T-helper 2 cell treated with Interferon-gamma antibody and Interleukin-4, amounts not matched to agents 5 μg/mL and 100 μg/mL, for 36 hours (primary cell): Measurements from ENCODE around the gene GAB1.

ENCODE experiments used
- DNase-seq: peaks from one replicate; pipeline ENCODE4 v3.0.0; 2021; ENCODE audit warnings: low spot score
- H3K27ac Mint-ChIP-seq: one replicate; pipeline ENCODE4 v1.8.0; 2021; ENCODE audit warnings: mild to moderate bottlenecking, mixed read lengths
- H3K27me3 Mint-ChIP-seq: one replicate; pipeline ENCODE4 v1.8.0; 2021; ENCODE audit warnings: low read depth, mixed read lengths
- H3K36me3 Mint-ChIP-seq: one replicate; pipeline ENCODE4 v1.8.0; 2021; ENCODE audit warnings: low read depth, mixed read lengths
- H3K4me1 Mint-ChIP-seq: one replicate; pipeline ENCODE4 v1.8.0; 2021; ENCODE audit warnings: low read depth, mixed read lengths
- H3K4me3 Mint-ChIP-seq: one replicate; pipeline ENCODE4 v1.8.0; 2022; ENCODE audit warnings: mild to moderate bottlenecking, moderate library complexity, mixed read lengths
- H3K9me3 Mint-ChIP-seq: one replicate; pipeline ENCODE4 v1.8.0; 2021; ENCODE audit warnings: mixed read lengths

Gene GAB1

DNA sequence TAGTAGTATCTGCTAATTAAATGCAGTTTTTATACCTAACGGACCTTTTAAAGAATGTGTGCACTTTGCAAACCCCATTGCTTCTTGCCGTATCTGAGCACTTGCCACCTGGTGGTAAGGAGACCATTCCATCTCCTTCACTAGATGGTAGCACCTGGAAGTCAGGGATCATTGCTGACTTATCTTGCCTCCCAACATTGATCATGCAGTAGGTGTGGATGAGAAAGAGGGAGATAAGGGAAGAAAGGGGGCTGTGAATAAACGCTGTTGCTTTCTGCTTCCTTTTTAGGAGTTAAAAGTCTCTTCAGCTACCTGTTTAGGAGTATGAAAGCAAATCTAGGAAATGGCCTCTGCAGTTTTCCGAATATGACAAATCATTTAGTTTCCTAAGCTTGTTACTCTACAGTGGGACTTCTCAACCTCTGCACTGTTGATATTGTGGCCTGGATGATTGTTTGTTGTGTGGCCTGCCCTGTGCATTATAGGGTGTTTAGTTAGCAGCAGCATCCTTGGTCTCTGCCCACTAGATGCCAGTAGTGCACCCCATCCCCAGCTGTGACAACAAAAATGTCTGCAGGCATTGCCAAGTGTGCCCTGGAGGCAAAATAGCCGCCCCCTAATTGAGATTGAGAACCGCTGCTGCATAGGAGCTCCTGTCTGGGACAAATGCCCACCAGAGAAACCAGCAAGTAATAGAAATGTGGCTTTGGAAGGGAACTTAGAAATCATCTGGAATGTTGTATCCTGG is 38.8 kb downstream of the GAB1 start:
- DNase-seq: no peak
- no peak overlapping the region for H3K27ac Mint-ChIP-seq
- H3K27me3 Mint-ChIP-seq: no peaks in the 10 kb centered on the region
- H3K4me1 Mint-ChIP-seq: peaks cover 2% of the 10 kb centered on the region
- H3K4me3 Mint-ChIP-seq: no peak overlapping the region
- H3K36me3 Mint-ChIP-seq: no peaks in the 10 kb centered on the region
- no peaks in the 10 kb centered on the region for H3K9me3 Mint-ChIP-seq

DNA sequence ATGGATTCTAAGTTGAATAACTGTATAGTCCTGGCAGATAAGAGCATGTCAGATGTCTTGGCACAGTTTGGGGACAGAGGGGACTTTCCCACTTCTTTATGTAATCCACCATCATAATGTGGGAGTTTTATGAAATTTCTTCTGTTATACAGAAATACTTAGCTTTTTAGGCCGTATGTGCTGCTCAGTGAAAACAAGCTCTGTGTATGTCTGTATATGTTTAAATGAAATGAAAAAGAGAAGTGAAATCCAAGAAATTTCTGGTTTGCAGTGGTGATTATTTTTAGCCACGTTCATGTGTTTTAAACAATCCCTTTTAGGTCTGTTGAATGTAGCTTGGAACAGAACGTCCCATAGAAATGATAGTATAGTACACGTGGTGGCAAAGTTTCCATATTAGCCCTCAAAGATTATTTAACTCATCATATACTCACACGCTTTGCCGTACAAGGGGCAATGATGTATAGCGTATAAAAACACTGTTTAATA is 41.0 kb downstream of the GAB1 start:
- no peak for DNase-seq
- Mint-ChIP-seq H3K4me3 (no peak overlapping the region), H3K27me3 (no peaks in the 10 kb centered on the region), H3K4me1 (peaks cover 2% of the 10 kb centered on the region), H3K27ac (no peak overlapping the region), H3K9me3 (no peaks in the 10 kb centered on the region), H3K36me3 (no peaks in the 10 kb centered on the region)

DNA sequence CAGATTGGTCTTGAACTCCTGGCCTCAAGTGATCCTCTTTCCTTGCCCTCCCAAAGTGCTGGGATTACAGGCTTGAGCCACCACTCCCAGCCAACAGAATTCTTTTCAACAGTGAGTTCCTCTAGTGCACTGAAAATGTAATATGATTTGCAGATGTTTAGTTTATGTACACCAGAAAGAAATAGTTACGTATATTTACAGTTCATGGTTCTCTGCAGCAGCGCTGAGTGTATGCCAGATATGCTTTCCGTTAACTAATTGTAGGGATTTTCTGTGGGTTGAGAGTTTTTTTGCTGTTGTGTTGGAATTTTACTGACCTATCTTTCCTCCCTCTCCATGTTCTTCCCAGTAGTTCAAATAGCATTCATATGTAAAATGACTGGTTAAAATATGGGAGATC is 44.0 kb downstream of the GAB1 start:
- Mint-ChIP-seq H3K27me3 (no peaks in the 10 kb centered on the region), H3K4me1 (peaks cover 2% of the 10 kb centered on the region), H3K9me3 (no peaks in the 10 kb centered on the region), H3K4me3 (no peak overlapping the region), H3K27ac (no peak overlapping the region), H3K36me3 (no peaks in the 10 kb centered on the region)
- no peak for DNase-seq

DNA sequence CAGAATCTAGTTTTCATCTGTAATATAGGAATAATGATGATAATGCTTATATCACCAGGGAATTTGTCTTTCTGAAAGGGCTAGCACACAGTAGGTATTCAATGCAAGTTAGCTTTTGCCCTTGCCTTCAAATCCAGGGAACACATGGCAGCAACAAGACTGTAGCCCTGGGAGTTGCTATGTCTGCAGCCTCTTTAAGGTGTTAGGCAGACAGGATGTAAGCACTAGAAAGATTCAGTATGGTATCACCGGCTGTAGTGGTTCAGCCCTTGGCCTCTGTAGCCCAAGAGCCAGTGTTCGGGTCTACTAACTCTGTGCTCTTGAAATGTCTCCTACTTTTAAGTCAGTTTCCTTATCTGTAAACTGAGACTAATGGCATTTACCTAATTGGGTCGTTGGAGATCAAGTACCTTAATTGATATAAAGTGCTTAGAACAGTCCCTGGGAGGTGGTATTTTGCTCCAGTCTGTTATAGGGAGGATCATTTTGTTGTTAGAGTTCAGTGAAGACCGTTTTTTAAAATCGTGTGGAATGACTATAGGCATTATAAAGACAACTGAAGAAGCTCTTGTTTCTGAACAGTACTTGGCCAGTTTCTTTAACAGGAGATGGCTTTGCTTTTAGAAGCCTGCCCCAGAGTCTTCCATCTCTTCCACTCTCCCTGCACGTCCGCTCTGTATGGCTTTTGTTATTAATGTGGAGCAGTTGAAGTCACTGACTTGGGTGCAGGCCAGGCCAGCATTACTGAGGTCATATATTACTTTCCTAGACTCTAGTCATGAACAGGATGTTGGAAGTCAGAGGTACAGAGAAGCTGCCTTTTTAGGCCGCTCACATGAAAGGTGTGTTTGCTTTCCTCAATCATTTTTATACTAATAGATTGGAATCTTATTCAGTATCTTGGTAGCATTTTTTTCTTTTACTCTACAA is 44.8 kb downstream of the GAB1 start:
- no peaks in the 10 kb centered on the region for H3K9me3 Mint-ChIP-seq
- DNase-seq: no peak
- no peaks in the 10 kb centered on the region for H3K4me1 Mint-ChIP-seq

DNA sequence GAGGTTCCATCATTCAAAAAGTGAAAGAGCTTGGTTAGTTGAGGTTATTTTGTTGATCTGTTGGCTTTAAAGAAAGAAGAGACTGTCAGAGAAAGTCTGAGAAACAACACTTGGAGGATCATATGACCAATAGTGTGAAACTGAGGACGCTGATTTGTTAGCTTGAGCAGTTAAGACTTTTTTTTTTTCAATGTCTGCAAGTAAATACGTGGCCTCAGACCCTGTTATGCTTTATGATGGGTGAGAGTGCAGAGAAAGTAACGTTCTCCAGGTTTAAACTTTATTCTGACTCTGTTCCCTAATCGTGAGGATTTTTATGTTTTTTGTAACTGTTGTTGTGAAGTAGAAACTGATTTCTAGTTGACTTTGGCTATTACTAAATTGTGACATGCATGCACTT is 45.9 kb downstream of the GAB1 start:
- Mint-ChIP-seq H3K27me3 (no peaks in the 10 kb centered on the region), H3K36me3 (no peaks in the 10 kb centered on the region), H3K9me3 (no peaks in the 10 kb centered on the region), H3K4me3 (no peak overlapping the region), H3K4me1 (no peaks in the 10 kb centered on the region), H3K27ac (no peak overlapping the region)
- DNase-seq: no peak

More for the DNA sequence above, 44.8 kb downstream of the GAB1 start:
- H3K27me3 Mint-ChIP-seq: no peaks in the 10 kb centered on the region
- no peaks in the 10 kb centered on the region for H3K36me3 Mint-ChIP-seq
- H3K27ac Mint-ChIP-seq: no peak overlapping the region
- no peak overlapping the region for H3K4me3 Mint-ChIP-seq

DNA sequence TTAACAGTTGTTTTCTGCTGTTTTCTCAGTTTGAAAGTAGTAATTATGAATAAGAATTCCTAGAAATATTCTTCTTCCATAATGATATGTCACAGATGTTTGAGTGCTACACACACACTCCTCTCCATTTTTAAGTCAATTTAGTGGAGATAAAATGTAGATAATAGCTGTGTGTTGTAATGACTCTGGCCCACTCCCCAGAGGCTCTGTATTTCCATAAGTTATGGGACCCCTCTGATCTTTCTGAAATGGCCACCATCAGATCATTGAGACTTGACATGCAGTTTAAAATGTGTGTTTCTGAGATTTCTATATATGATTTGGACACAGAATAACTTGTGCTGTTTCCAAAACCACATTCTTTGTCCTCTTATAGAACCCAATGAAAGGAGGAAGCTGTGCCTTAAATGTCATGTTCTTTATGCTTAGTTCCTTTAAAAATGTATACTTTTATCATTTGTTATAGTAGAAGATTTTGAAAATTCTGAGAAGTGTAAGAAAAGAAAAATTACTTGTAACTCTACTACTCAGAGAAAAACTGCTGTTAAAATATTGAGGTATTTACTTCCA is 46.4 kb downstream of the GAB1 start:
- no peaks in the 10 kb centered on the region for H3K4me1 Mint-ChIP-seq
- H3K27me3 Mint-ChIP-seq: no peaks in the 10 kb centered on the region
- no peak overlapping the region for H3K27ac Mint-ChIP-seq
- no peak for DNase-seq
- no peaks in the 10 kb centered on the region for H3K9me3 Mint-ChIP-seq
- H3K4me3 Mint-ChIP-seq: no peak overlapping the region
- no peaks in the 10 kb centered on the region for H3K36me3 Mint-ChIP-seq

DNA sequence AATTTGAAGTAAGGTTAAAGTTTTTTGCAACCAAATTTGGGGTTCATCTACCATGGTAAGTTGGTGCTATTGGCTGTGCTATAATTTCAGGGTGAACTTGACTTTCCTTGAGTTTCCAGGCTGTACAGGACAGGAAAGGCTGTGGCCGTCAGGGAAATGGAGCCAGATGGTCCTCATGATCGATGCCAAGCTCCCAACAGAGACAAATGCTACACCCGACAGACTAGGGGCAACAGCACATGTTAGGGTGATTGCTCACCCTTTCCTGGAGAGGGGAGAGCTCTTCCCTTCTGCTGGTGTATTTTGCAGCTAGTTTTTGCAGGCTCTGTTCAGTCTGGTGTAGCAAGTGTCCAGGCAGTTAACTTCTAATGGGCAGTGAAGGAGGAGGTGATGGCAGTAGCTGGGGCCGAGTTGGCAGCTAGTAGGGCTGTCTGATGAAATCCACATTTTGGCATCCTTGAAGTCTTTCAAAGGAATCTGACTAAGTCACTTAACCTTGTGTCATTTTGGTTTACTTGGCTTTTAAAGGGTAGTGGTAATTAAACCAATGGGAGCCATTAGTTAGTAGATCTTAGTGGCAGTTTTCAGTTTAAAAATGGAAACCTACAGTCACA is 47.8 kb downstream of the GAB1 start:
- H3K36me3 Mint-ChIP-seq: no peaks in the 10 kb centered on the region
- no peak overlapping the region for H3K4me3 Mint-ChIP-seq
- no peaks in the 10 kb centered on the region for H3K27me3 Mint-ChIP-seq
- no peak overlapping the region for H3K27ac Mint-ChIP-seq
- H3K4me1 Mint-ChIP-seq: no peaks in the 10 kb centered on the region
- no peaks in the 10 kb centered on the region for H3K9me3 Mint-ChIP-seq
- no peak for DNase-seq

DNA sequence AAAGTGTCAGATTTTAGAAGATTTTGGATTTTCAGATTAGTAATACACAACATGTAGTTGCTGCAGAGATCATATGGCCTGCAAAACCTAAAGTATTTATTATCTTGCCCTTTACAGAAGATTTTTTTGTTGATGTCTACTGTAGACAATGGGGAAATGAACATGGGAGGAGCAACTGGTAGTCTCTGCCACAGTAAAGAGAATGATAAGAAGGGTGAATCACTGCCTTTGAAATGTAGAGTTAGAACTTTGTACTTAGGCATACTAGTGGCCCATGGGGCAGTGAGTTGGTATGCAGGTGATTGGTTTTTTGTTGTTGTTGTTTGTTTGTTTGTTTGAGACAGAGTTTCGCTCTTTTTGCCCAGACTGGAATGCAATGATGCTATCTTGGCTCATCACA is 50.1 kb downstream of the GAB1 start:
- Mint-ChIP-seq H3K4me3 (no peak overlapping the region), H3K36me3 (no peaks in the 10 kb centered on the region), H3K27ac (no peak overlapping the region), H3K9me3 (no peaks in the 10 kb centered on the region), H3K27me3 (peaks cover 3% of the 10 kb centered on the region), H3K4me1 (no peaks in the 10 kb centered on the region)
- DNase-seq: no peak

DNA sequence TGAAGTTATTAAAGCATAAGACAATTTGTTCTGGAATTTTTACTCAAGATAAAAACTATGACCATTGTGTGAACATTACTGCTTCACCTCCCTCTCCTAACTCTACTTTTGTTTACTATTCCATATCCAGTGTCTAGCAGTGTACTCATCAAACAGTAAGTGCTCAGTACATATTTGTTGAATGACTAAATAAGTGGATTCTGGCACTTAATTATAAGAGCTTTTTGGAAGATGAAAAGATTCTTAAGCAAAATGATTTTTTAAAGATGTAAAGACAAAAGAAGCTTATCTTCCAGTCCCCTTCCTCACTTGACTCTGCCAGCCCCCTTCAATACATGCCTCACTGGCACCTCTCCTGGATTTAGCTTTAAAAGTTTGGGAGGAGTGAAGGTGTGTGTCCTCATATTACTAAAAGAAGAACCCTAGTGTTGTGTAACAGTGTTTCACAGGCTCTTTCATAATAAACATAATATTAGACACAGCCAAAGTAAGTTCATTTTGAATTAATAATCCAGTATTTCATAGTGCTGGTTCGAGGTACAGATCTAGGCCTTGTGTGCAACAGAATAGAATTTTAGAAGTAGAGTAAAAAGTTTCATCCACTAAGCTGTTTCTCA is 53.0 kb downstream of the GAB1 start:
- Mint-ChIP-seq H3K36me3 (no peaks in the 10 kb centered on the region), H3K4me1 (no peaks in the 10 kb centered on the region), H3K27me3 (peaks cover 7% of the 10 kb centered on the region), H3K27ac (no peak overlapping the region), H3K9me3 (no peaks in the 10 kb centered on the region), H3K4me3 (no peak overlapping the region)
- DNase-seq: no peak

DNA sequence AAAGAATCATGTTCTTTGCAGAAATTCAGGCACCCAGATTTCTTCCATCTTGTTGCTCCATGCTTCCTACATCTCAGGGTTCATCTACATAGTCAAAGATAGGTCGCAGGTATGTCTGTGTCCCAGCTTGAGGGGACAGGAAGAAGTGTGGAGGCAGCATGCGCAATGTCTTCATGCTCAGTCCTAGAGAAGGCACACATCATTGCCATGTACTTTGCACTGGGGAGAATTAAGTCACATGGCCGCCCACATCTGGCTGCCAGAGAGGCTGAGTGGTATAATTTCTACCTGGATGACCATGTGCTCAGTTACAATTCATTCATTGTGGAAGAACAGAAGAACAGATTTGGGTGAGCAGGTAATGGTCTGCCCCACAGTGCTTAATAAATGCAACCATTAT is 54.1 kb downstream of the GAB1 start:
- Mint-ChIP-seq H3K36me3 (no peaks in the 10 kb centered on the region), H3K27ac (no peak overlapping the region), H3K4me3 (no peak overlapping the region), H3K4me1 (no peaks in the 10 kb centered on the region), H3K27me3 (peaks cover 12% of the 10 kb centered on the region), H3K9me3 (no peaks in the 10 kb centered on the region)
- DNase-seq: no peak

DNA sequence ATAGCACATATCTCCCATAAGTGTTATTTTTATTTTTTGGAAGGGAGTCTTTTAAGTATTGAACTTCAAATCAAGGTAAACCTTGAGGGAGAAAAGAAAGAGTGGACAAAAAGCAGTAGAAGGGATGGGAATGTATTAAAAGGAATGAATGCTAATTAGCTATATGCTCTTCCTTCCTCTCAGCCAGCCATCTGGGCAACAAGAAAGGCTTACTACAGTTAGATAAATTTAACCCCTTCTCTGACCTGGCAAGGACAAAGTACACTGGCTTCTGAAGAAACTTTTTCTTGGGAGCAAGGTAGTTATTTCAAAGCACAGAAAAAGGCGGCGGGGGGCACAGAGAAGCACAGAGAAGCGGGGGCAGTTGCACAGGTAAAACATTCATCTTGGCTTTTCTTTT is 54.6 kb downstream of the GAB1 start:
- H3K27ac Mint-ChIP-seq: no peak overlapping the region
- H3K9me3 Mint-ChIP-seq: no peaks in the 10 kb centered on the region
- H3K27me3 Mint-ChIP-seq: peaks cover 17% of the 10 kb centered on the region
- no peak overlapping the region for H3K4me3 Mint-ChIP-seq
- no peaks in the 10 kb centered on the region for H3K4me1 Mint-ChIP-seq
- no peaks in the 10 kb centered on the region for H3K36me3 Mint-ChIP-seq
- DNase-seq: no peak

DNA sequence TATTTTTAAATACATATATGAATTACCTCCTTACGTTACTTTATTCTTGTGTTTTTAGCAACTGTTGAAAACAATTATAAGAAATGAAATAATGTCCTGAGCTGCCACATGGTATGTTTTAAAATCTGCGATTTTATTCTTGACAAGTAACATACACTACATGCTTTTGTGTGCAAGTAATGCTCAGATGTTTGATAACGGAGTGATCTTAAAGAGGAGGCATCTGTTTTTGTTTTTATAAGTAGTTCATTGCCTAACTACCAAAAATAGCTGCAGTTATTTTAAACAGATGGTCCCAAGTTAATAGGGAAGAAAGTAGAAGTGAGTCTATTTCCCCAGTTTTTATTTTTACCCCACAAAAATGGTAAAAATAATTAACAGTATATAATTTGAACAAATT is 55.2 kb downstream of the GAB1 start:
- no peak for DNase-seq
- Mint-ChIP-seq H3K4me3 (no peak overlapping the region), H3K9me3 (no peaks in the 10 kb centered on the region), H3K27me3 (peaks cover 22% of the 10 kb centered on the region), H3K36me3 (no peaks in the 10 kb centered on the region), H3K4me1 (no peaks in the 10 kb centered on the region), H3K27ac (no peak overlapping the region)

DNA sequence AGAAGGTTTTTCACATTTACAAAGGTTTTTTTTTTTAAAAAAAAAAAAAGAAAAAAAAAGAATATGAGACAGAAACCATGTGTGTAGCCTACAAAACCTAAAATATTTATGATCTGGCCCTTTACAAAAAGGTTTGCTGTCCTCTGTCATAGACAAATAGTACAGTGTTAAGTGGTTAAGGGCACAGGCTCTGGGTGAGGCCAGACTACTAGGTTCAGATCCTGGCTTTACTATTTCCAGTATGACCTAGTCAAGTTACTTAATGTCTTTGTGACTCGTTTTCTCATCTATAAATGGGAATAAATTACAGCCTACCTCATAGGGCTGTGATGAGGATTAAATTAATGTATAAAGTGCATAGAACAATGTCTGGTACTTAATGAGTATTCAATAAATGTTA is 56.5 kb downstream of the GAB1 start:
- Mint-ChIP-seq H3K27me3 (peaks cover 24% of the 10 kb centered on the region), H3K27ac (no peak overlapping the region), H3K4me1 (no peaks in the 10 kb centered on the region), H3K9me3 (no peaks in the 10 kb centered on the region), H3K36me3 (no peaks in the 10 kb centered on the region), H3K4me3 (no peak overlapping the region)
- DNase-seq: no peak
